Endothelial cell (in vitro differentiated cells): ENCODE measurements around the gene BEND7. TPM values are rescaled to one million over a fixed set of nuclear protein-coding genes. Genes with fewer than 3 reads are reported as not detected.

Experiments
- DNase-seq: peaks from one replicate; pipeline ENCODE4 v3.0.0; 2021; ENCODE audit warnings: low spot score
- H3K27ac Mint-ChIP-seq: one replicate; pipeline ENCODE4 v1.8.0; 2021; ENCODE audit warnings: mixed read lengths, inconsistent platforms; ENCODE audit not compliant: unreplicated experiment
- H3K27me3 Mint-ChIP-seq: one replicate; pipeline ENCODE4 v1.8.0; 2021; ENCODE audit warnings: mild to moderate bottlenecking, moderate library complexity, mixed read lengths, inconsistent platforms; ENCODE audit not compliant: unreplicated experiment
- H3K36me3 Mint-ChIP-seq: one replicate; pipeline ENCODE4 v1.8.0; 2021; ENCODE audit warnings: mild to moderate bottlenecking, low read depth, mixed read lengths, inconsistent platforms; ENCODE audit not compliant: unreplicated experiment
- H3K4me1 Mint-ChIP-seq: one replicate; pipeline ENCODE4 v1.8.0; 2021; ENCODE audit warnings: mild to moderate bottlenecking, mixed read lengths, inconsistent platforms; ENCODE audit not compliant: unreplicated experiment
- H3K4me3 Mint-ChIP-seq: one replicate; pipeline ENCODE4 v1.8.0; 2021; ENCODE audit warnings: mild to moderate bottlenecking, mixed read lengths, inconsistent platforms; ENCODE audit not compliant: unreplicated experiment
- H3K9me3 Mint-ChIP-seq: one replicate; pipeline ENCODE4 v1.8.0; 2021; ENCODE audit warnings: mixed read lengths, inconsistent platforms; ENCODE audit not compliant: unreplicated experiment
- long read RNA-seq: library from polyadenylated mRNA; unstranded; transcript quantifications from one replicate; pipeline ENCODE4 v2.0.0, GENCODE V29; 2020; ENCODE audit not compliant: unreplicated experiment
- total RNA-seq: library from RNA; stranded (reverse); fragmentation: NEBNext Ultra II Directional; extraction: Animal tissue kit (Norgen Biotek cat#: 25700); gene quantifications from one replicate; pipeline ENCODE4 v1.2.1, GENCODE V29; 2021; ENCODE audit not compliant: unreplicated experiment
- TF ChIP-seq, protein P1 (sequence below): fragments of 200-600 bp; sonication (generic); IDR thresholded peaks from one replicate; pipeline ENCODE4 v1.5.0; 2021; ENCODE audit warnings: antibody characterized with exemption; ENCODE audit not compliant: unreplicated experiment

Gene BEND7, protein sequence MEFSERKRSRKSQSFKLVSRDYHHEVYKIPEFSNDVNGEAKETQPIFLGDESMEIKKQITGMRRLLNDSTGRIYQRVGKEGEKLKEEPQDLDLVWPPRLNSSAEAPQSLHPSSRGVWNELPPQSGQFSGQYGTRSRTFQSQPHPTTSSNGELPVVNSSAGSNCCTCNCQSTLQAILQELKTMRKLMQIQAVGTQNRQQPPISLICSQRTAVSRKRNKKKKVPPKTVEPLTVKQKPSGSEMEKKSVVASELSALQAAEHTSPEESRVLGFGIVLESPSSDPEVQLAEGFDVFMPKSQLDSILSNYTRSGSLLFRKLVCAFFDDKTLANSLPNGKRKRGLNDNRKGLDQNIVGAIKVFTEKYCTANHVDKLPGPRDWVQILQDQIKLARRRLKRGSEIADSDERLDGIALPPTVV
- total RNA-seq, result 53.3 TPM
- long read RNA-seq, partial matches to known transcripts, result 1 of 1 reads
- long read RNA-seq, other reads (novel, unspliced or antisense), result 0 of 1 reads

DNA sequence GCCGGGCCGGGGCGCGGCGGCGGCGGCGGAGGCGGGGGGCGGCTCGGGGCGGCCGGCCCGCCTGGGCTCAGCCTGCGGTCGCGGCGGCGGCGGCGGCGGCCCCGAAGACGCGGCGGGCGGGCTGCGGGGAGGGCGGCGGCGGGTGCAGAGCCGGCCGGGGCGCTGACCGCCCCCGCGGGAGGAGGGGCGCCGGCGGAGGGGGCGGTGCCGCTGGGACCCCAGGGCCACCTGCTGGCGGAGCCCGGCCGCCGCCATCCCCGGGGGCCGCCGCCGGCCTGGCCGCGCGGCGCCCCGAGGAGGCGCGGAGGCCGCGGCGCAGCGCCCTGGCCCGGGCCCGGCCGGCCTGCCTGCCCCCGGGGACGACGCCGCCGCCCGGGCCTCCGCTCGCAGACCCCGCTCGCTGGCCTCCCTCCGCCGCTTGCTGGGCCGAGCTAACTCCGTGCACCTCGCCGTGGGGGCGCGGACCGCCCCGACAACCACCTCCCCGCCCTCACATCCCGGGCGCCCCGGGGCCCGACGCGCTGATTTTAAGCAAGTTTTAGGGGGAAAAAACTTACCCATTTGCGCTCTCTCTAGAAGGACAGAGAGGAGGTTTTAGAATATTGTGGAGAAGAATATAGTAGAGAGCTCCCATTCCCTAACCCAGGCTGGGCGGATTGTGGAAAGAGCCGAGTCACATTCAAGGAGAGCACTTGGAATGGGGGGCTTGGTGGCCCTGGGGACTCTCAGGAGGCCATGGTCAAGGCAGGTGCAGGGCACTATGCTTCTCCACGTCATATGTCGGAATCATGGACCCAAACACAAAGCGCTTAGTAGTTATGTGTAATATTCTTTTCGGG, at the start of gene BEND7:
Gene BEND7 (minus strand): TSS at position 140 of the 839 bp plus-strand sequence. CDS start 481 bp downstream, outside the sequence.
- peaks cover 8% of the 10 kb centered on the region for H3K36me3 Mint-ChIP-seq
- H3K27me3 Mint-ChIP-seq, result peaks cover 8% of the 10 kb centered on the region
- peak within 1 kb of the TSS; percentile 90 for H3K27ac Mint-ChIP-seq
- TF ChIP-seq, protein P1, sequence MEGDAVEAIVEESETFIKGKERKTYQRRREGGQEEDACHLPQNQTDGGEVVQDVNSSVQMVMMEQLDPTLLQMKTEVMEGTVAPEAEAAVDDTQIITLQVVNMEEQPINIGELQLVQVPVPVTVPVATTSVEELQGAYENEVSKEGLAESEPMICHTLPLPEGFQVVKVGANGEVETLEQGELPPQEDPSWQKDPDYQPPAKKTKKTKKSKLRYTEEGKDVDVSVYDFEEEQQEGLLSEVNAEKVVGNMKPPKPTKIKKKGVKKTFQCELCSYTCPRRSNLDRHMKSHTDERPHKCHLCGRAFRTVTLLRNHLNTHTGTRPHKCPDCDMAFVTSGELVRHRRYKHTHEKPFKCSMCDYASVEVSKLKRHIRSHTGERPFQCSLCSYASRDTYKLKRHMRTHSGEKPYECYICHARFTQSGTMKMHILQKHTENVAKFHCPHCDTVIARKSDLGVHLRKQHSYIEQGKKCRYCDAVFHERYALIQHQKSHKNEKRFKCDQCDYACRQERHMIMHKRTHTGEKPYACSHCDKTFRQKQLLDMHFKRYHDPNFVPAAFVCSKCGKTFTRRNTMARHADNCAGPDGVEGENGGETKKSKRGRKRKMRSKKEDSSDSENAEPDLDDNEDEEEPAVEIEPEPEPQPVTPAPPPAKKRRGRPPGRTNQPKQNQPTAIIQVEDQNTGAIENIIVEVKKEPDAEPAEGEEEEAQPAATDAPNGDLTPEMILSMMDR, result no peak
- peak; percentile 65 for DNase-seq
- no peaks in the 10 kb centered on the region for H3K9me3 Mint-ChIP-seq
- peaks cover 35% of the 10 kb centered on the region for H3K4me1 Mint-ChIP-seq
- peak within 1 kb of the TSS; percentile 97 for H3K4me3 Mint-ChIP-seq

DNA sequence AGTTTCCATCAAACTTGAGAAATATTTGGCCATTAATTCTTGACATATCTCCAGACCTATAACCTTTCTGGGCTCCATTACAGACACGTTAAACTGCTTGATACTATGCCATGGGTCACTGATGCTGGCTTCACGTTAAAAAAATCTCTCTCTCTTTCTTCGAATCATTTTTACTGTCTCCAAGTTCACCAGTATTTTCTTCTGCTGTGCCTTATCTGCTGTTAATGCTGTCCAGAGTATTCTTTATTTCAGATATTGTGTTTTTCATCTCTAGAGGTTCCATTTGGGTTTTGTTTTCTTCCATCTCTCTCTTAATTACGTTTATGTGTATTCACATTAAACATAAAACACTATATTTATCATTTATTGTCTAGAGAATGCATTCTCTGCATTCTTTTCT, 45.1 kb upstream of the BEND7 start:
- Mint-ChIP-seq H3K27ac (peak overlapping the region; percentile 91), H3K9me3 (no peaks in the 10 kb centered on the region), H3K27me3 (no peaks in the 10 kb centered on the region), H3K4me1 (peaks cover 8% of the 10 kb centered on the region), H3K4me3 (no peak overlapping the region), H3K36me3 (no peaks in the 10 kb centered on the region)
- TF ChIP-seq, protein P1, result no peak
- DNase-seq, result no peak

DNA sequence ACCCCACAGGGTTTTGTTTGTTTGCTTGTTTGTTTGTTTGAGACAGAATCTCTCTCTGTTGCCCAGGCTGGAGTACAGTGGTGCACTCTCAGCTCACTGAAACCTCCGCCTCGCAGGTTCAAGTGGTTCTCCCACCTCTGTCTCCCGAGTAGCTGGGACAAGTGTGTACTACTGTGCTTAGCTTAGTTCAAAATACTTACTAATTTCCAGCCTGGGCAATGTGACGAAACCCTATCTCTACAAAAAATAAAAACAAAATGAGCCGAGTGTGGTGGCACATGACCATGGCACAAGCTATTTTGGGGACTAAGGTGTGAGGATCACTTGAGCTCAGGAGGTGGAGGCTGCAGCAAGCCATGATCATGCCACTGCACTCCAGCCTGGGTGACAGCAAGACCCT, 42.7 kb upstream of the BEND7 start:
- H3K27me3 Mint-ChIP-seq, result no peaks in the 10 kb centered on the region
- no peaks in the 10 kb centered on the region for H3K36me3 Mint-ChIP-seq
- DNase-seq, result no peak
- H3K4me1 Mint-ChIP-seq, result peaks cover 8% of the 10 kb centered on the region
- no peak overlapping the region for H3K27ac Mint-ChIP-seq
- no peaks in the 10 kb centered on the region for H3K9me3 Mint-ChIP-seq
- TF ChIP-seq, protein P1, result no peak
- H3K4me3 Mint-ChIP-seq, result no peak overlapping the region

DNA sequence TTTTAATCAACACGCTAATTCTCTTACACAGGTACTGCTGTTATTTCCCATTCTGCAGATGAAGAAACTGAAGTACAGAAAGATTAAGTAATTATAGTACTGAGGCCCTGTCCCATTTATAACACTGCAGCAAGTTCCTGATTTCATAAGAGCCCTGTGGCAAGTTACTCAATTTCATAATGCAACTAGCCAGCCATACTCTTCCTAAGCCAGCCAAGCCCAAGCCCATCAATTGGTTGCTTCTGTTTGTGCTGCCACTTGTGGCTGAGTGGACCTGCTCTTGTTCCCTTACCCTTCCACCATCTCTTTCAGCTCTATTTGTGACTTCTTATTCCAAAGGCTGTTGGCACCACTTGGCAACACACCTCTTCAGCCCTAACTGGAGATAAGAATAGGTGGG, 38.2 kb upstream of the BEND7 start:
- TF ChIP-seq, protein P1, result no peak
- DNase-seq, result no peak
- Mint-ChIP-seq H3K4me3 (no peak overlapping the region), H3K27ac (no peak overlapping the region), H3K27me3 (peaks cover 6% of the 10 kb centered on the region), H3K36me3 (no peaks in the 10 kb centered on the region), H3K4me1 (no peaks in the 10 kb centered on the region), H3K9me3 (peaks cover 5% of the 10 kb centered on the region)
